ENCODE measurements around the gene NUDT19.
"Not testable (repeated sequence)": the region's sequence is repeated elsewhere in the genome, so short reads cannot be mapped to it uniquely, and the experiment has no call there.

Gene NUDT19

DNA sequence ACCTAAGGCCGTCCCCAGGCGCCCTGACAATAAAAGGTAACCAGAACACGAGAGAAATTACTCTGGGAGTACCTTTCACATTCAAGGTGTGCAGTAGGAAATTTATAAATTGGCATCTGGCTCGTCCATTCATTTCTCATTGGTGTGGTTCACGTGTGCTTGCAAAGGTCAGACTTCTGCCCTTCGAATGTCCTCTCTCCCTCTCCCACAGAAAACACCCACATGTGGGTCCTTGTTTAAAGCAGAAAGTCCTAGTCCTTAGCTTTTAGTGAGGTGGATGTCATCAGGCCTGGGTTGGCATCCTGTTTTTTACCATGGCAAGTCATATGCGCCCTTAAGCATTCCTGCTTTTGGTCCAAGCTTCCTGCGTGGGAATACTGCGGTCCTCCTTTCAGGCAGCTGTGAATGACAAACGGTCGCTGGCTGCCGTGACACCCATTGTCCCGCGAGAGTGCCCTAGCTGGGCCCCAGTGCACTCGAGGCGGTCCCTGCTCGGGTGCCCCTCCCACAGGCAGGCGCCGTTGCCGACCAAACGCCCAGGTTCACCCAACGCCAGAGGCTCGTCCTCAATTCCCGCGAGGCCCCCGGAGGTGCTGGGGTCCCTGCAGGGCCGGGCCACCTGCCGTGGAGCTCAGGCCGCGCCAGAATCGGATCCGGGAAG lies at the start of gene NUDT19:
Gene NUDT19 (plus strand): TSS at position 531 of the 661 bp plus-strand sequence. CDS start 140 bp downstream, outside the sequence.
- DNase-seq (ENCODE audit: low read depth, low spot score) = peak; percentile 10

DNA sequence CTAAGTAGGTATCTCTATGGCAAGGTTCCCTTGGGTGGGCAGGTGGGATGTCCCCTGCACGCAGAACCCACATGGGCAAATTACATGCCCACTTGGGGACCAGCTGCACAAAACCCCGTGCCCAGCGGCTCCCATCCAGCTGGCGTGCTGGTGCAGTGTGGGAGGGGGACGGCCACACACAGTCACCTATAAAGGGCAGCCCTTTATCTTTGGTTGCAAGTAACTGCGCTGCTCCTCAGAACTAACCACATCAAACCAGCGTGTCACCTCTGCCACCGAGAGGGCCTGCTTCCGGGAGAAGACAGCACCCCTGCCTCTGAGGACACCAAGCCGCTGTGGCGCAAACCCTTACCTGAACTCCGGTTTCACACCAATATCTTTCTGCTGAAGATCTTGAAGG lies 48.9 kb upstream of the NUDT19 start:
- no peak for DNase-seq (ENCODE audit: low read depth, low spot score)

DNA sequence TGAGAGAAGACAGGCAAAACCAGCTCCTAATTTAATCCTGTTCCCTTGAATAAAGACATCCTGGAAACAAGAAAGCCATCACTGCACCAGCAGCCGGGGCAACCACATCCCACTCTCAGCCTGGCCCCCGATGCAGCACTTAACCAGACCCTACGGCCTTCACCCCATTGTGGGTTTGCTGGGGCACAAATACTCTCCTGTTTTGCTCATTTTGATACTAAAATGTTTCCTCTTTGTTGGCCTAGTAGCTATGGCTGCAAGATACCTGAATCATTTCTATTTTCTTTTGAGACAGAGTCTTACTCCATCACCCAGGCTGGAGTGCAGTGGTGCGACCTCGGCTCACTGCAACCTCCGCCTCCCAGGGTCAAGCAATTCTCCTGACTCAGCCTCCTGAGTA lies 45.1 kb upstream of the NUDT19 start:
- DNase-seq (ENCODE audit: low read depth, low spot score) = no peak

GRCh38 chr19:32647361-32647760 lies 44.3 kb upstream of the NUDT19 start:
- DNase-seq (ENCODE audit: low read depth, low spot score) = no peak

DNA sequence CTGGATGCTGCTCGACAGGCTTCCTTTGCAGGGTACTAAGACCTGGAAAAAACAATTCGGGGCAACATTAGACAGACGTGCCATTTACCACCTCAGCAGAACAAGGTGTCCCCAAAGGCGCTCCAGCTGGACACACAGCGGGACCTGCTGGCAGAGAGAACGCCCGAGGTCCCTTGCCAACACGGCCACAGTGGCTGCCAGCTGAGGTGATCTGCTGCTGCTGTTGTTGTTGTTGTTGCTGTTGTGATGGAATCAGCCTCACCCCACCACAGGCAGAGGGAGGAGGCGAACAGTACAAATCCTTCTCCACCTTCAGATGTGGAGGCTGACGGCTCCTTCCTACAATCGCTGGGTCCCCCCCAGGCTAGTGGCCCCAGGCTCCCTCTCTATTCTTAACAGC lies 41.9 kb upstream of the NUDT19 start:
- DNase-seq (ENCODE audit: low read depth, low spot score) = no peak

DNA sequence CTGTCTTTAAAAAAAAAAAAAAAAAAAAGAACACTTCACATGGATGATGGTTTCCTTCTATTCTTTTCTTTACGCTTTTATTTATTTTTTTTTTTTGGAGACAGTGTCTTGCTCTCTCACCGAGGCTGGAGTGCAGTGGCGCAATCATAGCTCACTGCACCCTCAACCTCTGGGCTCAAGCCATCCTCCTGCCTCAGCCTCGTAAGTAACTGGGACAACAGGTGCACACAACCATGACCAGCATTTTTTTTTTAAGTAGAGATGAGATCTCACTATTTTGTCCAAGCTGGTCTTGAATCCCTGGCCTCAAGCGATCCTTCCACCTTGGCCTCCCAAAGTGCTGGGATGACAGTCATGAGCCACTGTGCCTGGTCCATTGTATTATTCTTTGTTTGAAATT lies 41.0 kb upstream of the NUDT19 start:
- no peak for DNase-seq (ENCODE audit: low read depth, low spot score)

- no peak for DNase-seq (ENCODE audit: low read depth, low spot score)
Observed at GRCh38 chr19:32651729-32652140, 39.9 kb upstream of the NUDT19 start.

DNA sequence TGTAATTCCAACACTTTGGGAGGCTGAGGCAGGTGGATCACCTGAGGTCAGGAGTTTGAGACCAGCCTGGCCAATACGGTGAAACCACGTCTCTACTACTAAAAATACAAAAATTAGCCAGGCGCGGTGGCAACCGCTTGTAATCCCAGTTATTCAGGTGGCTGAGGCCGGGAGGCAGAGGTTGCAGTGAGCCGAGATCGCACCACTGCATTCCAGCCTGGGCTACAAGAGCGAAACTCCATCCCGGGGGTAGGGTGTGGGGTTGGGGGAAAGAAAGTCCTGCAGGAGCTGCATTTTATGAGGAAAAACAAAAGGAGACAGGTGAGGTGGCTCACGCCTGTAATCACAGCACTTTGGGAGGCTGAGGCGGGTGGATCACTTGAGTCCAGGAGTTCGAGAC lies 39.3 kb upstream of the NUDT19 start:
- DNase-seq (ENCODE audit: low read depth, low spot score) = not testable (repeated sequence)

DNA sequence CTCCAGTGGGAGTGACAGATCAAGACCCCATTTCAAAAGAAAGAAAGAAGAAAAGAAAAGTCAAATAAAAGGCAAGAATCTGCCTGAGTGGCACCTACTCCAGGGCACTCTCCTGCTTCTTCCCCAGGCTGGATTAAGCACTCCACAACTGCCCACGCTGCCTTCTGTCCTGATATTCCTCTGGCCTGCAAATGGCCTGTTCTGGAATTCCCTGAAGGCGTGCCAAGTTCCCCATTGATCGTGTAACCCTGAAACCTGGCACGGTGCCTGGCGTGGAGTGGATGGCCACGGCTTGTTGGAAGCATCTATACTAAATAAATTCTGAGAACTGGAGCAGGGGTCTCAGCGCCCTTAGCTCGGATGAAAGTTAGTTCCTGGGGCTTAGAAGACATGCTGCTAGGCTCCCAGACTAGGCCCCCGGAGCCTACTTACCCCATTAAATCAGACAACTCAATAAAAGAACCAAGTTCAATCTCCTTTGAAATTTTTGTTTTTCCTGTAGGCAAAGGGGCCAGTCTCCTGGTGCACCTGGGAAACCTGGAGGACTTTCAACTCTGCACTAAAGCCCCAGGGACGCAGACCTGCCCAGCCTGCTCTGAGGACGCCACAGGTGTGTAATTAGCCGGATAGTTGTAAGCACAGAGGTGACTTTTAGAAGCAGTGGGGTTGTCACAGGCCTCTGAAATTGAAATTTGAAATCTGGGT lies 38.6 kb upstream of the NUDT19 start:
- DNase-seq (ENCODE audit: low read depth, low spot score) = no peak

DNA sequence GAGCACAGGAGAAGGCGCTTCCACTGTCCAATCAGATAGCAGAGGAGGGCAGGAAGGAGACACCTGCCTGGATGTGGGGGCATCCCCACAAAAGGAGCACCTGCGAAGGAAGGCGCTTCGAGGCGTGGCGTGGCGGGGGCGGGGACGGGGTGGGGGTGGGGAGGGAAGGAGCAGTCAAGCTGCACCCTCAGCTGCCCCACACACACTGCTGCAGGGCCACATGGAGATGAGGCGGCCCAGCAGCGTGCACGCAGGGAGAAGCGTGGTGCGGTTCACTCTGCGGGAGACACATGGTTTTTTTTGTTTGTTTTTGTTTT lies 38.1 kb upstream of the NUDT19 start:
- DNase-seq (ENCODE audit: low read depth, low spot score) = no peak

- DNase-seq (ENCODE audit: low read depth, low spot score) = not testable (repeated sequence)
Observed at GRCh38 chr19:32656379-32656778, 35.2 kb upstream of the NUDT19 start.

DNA sequence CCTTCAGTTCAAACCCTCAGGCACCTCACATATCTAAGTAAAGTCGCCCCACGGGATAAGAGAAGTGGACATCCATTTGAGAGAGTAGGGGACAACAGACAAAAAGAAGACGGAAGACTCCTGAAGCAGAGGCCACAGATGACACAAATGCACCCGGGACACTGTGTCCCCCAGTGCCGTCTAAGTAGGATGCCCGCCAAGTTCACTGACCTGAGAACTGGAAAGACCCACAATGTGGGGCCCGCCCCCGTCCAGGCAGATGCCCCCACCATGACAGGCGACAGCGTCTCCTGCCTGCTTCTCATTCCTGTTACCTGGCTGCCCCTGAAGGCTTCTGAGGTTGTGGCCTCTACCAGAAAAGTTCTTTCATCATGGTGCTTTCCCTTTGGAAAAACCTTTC lies 33.5 kb upstream of the NUDT19 start:
- no peak for DNase-seq (ENCODE audit: low read depth, low spot score)

GRCh38 chr19:32658527-32658926 lies 33.1 kb upstream of the NUDT19 start:
- no peak for DNase-seq (ENCODE audit: low read depth, low spot score)

DNA sequence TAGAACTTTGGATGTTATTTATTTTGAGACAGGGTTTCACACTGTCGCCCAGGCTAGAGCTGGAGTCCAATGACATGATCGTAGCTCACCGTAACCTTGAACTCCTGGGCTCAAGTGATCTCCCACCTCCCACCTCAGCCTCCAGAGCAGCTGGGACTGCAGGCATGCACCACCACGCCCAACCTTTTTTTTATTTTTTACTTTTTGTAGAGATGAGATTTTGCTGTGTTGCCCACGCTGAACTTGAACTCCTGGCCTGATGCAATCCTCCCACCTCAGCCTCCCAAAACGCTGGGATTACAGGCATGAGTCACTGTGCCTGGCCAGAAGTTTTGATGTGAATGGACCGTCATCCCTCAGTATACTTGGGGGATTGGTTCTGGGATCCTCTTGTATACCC lies 30.3 kb upstream of the NUDT19 start:
- no peak for DNase-seq (ENCODE audit: low read depth, low spot score)

DNA sequence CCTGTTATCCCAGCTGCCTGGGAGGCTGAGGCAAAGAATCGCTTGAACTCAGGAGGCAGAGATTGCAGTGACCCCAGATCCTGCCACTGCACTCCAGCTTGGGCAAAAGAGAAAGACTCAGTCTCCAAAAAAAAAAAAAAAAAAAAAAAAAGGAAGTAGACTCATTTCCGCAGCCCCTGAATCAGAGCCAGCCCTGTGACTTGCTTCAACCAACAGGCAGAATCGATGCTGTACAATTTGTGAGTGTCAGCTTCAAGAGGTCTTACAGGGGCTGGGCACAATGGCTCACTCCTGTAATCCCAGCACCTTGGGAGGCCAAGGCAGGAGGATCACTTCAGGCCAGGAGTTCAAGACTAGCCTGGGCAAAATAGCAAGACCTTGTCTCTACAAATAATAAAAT lies 29.4 kb upstream of the NUDT19 start:
- DNase-seq (ENCODE audit: low read depth, low spot score) = no peak

- DNase-seq (ENCODE audit: low read depth, low spot score) = no peak
Observed at GRCh38 chr19:32666084-32666483, 25.5 kb upstream of the NUDT19 start.

- no peak for DNase-seq (ENCODE audit: low read depth, low spot score)
Observed at GRCh38 chr19:32669310-32669709, 22.3 kb upstream of the NUDT19 start.

- no peak for DNase-seq (ENCODE audit: low read depth, low spot score)
Observed at GRCh38 chr19:32671883-32672593, 19.6 kb upstream of the NUDT19 start.

DNA sequence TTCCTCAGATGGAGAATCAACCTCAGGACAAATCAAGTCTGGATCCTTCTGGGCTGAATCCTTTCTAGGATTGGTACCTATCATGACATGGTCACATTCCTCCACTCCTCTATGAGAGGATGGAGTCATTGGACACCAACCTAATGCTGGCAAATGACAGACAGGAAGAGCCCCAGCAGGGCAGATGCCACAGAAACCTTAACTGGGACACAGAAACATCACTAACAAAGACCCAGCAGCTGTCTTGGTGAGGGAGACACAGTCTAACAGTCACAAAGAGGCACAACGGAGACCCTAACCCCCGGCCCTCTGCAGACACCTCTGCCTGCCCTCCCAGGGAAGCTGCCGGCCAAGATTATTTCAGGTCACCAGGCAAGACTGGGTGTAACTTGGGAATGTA lies 18.8 kb upstream of the NUDT19 start:
- no peak for DNase-seq (ENCODE audit: low read depth, low spot score)

DNA sequence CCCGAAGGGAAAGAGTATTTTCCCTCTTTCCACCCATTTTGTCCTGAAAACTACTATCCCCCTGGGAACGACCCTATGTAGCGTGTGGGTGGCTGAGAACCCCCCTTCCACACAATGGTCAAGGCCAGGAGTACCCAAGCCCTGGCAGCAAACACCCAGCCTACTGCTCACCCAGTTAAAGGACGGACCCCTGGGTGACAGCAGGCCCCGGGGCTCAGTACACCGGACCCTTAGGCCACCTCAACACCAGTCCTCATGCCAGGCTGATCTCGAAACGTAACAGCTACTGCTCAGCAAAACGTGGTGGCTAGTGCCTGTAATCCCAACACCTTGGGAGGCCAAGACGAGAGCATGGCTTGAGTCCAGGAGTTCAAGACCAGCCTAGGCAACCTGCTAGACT lies 18.0 kb upstream of the NUDT19 start:
- DNase-seq (ENCODE audit: low read depth, low spot score) = no peak

- DNase-seq (ENCODE audit: low read depth, low spot score) = no peak
Observed at GRCh38 chr19:32674153-32674930, 17.3 kb upstream of the NUDT19 start.
